HG02623 (cell line): ENCODE data around the gene PKD1L1.

Experiments used
- ATAC-seq: cut with Tn5 transposase; IDR thresholded peaks from one replicate; pipeline ENCODE4 v1.9.1; 2021; ENCODE audit warnings: moderate library complexity; ENCODE audit not compliant: unreplicated experiment

The PKD1L1 gene

DNA sequence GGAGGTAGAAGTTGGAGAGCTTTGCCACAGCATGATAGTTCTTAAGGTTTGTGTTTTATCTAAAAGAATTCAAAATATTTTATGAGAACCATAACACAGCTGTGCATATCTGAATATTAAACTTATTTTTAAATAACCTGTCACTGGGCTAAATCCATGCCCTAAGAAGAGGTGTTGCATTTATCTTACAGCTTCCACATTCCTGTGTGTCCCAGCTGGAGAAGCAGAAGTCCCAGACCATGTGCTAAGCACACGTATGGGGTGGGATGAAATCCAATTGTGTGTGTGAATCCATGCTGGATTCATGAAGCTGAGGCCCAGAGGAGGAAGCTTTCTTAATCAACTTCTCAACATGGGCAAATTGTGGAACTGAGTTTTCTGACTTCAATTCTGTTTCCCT is 121.5 kb downstream of the PKD1L1 start:
- ATAC-seq: no peak

DNA sequence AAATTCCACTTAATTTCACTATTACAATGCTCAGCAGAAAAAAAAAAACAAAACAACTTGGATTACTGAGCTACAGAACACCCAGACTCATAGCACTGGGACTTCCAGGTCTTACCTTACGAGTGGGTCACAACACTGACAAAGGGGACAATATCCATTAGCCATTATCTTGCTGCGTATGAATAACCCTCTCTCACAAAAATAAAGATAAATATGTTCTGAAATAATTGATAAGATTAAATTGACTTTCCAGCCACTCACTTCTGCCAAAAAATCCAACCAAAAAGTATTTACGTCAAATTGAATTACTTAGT is 128.7 kb downstream of the PKD1L1 start:
- no peak for ATAC-seq

DNA sequence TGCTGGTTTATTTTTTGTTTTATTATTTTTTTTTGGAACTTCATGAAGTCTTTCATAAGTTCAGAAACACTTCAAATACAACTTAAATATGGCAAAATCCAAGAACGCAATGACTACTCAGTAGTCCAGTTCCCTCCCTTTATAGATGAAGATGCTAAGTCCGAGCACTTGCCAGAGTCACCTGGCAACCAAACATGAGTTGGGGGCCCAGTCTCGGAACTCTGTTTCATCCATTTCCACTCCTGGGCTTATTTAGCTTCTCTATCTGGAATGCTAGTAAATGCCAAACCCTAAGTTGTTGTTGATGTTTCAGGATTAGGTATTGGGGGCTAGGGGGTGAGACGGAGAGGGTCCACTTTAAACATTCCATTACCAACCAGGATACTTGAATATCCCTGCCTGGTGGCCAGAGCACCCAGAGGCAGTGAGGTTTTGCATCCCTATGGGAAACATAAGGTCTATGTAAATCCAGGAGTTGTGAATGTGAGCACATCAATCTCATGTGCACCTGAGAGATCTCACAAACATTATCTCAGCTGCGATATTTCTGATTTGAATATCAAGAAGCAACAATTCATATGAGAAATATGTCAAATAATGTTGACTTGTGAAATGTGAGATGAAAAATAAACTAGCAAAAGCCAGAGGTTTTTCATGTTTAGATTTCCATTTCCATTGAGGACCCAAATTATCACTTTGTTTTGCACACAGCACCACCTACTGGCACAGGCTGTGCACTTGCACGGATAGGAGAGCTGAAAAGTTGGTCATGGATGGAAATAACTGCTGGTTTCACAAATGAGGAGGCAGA is 129.3 kb downstream of the PKD1L1 start:
- no peak for ATAC-seq

DNA sequence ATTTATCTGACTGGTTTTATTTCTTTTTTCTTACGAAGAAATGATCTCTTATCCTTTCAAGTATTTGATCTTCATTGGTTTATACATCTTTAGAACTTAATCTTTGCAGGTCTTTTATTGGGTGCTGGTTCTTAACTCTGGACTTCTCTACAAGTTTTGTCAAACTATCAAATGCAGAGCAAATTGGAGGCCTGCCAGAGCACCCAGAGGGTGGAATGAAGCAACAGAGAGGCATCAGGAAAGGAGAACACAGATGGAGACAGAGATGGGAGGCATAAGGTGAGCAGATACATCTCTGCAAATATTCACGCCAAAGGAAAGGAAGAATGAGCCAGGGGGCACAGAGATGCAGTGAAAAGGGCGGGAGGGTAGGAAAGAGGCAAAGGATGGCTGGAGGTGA is 130.3 kb downstream of the PKD1L1 start:
- ATAC-seq: no peak

DNA sequence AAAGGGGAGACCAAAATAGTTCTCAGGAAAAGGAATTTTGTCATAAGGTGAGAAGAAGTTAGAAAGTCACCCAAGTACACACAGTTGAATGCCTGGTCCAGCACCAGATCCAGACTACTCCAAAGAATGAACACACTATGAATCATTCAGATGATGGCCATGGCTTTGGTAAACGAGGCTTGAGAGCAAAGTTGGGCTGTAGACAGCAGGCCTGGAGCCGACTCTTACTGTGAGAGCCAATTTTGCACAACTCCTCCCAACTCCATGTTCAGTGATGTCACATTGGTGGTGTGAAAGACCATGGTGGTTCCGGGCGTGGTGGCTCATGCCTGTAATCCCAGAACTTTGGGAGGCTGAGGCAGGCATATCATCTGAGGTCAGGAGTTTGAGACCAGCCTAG is 131.6 kb downstream of the PKD1L1 start:
- no peak for ATAC-seq

DNA sequence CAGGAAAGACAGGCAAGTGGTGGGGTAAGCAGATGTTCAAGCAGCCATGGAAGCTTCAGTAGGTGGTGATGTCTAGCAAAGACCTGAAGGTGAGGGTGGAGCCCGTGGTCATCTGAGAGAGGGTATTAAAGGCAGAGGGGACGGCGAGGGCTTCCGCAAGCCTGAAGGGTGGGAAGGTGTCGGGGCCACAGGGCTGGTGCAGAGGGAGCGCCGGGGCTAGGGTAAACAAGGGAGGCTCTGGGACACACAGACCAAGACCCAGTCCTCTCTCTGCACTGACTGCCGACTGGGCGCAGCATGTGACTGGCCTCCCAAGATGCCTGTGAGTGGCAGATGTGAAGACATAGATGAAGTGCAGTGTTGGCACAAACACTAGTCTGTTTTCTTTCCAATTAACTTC is 132.4 kb downstream of the PKD1L1 start:
- no peak for ATAC-seq

DNA sequence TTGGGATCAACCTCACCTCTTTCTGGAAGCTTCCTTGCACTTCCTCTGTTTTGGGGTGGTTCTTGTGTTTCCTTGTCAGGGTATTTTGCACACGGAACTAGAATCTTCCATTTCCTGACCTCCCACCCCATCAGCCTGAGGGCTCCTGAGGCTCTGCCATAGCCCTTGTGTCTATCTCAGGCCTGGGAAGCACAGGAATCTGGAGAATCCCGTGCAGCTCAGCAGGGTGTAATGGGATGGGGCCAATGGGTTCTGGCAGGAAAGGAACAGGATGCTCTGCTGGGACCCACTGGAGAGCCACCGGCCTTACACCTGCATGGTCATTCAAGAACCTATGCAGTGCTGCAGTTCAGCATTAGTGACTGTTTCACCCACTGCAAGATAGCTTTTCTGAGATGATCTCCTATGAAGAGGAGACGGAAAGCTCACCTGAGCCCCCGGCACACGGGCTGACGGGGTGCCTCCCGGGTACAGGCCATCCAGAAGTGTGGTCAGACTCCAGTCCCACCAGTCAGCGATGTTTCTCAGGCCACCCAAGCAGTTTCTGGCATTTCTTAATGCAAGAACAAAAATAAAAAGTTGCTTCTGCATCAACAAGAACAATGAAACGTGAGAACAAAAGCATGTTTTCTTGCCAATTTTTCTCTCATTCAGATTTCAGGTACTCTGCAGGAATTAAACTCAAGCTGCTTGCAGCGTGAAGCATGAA is 133.2 kb downstream of the PKD1L1 start:
- no peak for ATAC-seq

DNA sequence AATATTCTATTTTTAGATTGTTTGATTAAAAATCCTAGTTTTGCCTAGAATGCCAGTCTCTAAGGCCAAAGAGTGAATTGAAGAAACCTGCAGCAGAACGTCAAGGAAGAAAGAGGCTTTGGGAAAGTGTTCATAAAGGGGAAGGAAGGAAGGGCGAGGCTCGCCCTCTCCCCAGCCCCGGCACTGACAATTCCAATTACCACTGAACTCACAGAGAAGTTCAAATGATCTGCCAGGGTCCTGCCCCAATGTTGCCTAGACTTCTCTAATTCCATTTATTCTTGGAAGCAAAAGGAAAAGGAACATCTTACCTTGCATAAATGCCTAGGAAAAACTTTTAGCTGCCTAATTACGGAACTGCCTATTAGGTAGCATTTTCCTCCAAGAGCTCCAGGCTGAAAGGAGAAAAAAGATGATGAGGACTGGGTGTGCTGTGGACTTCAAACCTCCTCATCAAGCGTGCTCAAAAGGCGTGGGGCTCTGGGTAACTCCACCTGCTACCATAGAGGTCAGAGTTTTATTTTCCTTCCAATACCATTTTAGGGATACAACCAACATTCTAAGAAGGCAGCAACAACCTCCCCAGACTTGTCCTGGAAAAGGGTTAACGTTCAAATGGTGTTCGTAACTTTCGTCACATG is 134.5 kb downstream of the PKD1L1 start:
- no peak for ATAC-seq

DNA sequence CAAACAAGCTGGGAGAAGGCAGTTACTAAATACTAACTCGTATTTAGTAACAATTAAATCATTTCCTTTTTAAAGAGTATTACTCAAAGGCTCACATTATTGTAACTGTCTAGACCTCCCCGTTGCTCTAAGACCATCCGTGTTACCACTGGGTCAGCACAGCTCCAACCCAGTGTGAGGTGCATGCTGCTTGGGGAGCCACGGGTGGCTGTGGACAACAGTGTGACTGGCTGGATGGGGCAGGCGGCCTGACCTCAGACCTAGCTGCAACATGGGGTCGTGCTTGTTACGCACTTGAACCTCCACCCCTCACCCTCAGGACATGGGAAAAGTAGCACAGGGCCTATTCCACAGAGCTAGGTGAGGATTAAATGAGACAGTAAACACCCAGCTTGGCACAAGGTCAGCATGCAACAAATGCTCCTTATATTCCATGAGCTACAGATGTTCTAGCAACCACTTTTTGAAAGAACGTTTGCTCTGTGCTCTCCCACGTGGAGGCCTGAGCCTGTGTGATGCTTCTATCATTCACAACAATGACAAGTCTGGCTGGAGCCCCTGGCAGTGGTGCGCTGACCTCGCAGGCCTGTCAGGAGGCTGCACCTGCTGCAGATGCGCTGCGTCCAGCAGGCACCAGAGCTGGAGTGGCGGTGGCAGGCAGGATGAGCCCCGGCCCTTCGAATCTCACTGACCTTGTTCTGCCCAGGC is 135.7 kb downstream of the PKD1L1 start:
- ATAC-seq: no peak

DNA sequence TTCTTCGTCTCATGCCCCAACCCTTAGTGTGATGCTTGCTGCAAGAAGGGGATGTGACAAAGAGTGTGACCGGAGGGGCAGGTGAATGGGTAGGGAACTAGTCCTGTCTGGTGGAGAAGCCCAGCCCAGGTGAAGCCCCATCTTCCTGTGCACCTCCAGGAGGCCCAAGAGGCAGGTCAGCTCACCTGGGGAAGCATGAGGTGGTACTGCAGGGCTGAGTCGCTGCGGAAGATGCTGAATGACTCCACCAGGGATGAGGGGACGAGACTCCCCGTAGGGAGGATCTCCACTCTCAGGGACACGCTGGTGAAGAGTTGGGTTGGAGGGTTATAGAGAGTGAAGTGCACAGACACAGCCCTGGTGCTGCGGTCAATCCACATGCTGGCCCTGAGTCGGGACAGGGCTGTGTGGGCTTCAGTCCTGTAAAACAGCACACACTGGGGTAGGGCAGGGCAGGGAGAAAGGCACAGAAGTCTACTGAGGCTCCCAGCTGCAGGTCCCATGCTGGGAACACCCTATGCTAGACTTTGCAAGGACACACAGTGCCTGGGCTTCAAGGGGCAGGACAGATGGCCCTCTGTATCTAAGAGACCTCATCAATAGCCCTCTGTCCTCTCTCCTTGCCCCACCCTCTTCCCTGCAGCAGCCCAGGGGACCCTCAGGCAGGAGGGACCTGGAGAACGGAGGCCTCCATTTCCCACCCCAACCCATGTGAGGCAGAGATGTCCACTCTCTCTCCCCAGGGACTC is 136.5 kb downstream of the PKD1L1 start:
- no peak for ATAC-seq

DNA sequence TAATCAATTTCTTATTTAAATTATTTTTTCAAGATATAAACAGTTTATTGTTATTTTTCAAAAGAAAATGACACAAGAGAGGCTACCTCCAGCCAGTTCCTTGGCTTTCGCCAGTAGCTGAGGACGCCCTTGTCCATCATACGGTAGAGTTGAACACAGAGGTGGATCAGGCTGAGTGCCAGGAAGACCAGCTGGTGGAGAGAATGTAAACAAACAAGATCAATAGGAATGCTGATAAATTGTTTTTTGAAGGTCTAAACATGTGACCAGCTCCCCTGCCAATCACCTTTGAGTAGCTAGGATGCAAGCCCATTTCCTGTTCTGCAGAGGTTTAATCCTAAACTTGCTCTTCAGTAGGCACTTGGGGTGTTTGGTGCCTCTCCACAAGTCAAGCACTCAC is 138.9 kb downstream of the PKD1L1 start:
- ATAC-seq: no peak

DNA sequence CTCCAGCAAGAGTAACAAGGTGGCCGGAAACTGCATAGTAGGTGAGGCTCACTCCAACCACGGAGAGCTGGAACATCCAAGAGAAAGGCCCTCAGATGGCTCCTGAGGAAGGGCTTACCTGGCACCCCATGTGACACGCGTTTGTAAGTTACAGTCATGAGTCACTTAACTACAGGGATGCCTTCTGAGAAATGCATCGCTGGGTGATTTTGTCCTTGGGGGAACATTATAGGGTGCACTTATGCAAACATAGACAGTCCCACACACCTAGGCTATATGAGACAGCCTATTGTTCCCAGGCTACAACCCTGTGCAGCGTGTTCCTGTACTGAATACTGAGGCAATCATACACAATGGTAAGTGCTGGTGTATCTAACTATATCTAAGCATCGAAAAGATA is 139.9 kb downstream of the PKD1L1 start:
- ATAC-seq: no peak

DNA sequence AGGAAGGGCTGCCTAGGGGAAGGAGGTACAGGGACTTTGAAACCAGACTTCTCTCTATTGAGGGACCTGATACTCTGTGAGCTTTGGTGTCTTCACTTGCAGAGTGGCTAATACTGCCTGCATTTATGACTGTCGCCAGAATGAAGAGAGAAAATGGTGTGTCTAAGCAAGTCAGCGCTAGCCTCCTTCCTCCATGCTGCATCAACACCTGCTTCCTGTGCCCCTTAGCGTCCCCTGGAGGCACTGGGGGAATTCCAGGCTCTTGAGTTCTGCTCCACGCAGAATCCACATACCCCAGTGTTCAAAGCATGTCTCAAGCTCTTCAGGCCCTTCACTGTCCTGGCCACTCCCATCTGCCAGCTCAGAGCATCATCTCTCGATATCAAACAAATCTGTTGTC is 140.5 kb downstream of the PKD1L1 start:
- no peak for ATAC-seq

DNA sequence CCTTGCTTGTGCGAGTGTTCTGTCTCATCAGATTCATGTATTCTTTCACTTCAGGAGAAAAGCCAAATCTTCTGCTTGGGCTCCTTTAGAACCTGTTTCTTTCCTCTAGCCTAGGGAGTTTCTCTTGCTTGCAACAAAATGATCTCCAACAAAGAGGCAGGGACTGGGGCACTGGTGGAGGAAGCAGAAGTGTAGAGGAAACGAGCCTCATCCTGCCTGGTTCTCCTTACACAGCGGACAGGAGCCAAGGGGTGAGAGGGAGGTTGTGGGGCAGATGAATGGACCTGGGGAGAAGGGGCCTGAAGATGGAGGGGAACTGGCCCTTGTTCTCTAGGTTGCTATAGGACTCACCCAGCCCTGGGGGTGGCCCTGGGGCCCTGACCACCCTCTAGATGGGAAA is 141.1 kb downstream of the PKD1L1 start:
- no peak for ATAC-seq

DNA sequence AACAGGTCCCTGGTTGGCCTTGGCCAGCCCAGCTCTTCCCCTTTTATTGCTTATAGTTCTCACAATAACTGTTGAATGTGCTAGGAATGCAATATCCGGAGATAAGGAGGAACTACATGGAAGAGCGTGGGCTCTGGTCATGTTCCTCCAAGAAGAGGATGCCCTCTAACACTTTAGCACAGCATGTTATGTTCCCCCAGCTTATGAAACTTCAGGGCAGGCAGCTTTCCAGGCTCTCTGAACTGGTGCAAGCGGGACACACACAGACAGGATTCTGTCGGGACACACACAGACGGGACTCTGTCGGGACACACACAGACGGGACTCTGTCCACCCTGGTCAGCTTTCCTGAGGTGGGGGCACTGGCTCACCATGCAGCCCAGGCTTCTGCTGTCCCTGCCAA is 141.6 kb downstream of the PKD1L1 start:
- ATAC-seq: no peak

DNA sequence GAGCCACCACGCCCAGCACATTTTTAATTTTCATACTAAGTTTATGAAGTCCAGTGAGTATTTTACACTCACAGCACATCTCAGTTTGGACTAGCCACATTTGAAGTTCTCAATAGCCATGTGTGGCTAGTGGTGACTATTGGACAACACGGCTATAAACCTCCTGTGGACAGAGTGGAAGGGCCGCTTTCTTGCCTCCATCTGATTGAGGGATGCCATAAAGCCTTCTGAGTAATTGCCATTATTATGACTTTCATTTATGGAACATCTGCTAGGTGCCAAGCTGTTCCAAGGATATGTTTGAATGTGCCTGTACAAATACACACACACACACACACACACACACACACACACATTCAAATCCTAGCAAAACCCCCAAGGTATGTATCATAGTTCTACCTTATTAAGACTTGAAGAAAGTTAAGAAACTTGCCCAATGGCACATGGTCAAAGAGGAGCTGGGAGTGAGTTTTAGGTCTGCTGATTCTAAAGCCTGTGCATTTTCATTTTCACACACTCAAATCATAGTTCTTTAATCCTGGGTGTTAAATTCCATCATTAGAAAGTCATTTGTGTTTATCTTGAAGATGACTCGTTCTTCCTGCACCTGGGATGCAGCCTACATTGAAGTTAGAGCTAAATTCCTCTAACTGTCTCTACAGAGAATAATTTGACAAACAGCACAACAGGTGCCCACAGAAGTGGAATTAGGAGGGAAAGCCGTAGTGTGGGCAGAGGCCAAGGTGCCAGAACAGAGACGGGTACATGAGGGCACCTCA is 143.3 kb downstream of the PKD1L1 start:
- ATAC-seq: no peak

DNA sequence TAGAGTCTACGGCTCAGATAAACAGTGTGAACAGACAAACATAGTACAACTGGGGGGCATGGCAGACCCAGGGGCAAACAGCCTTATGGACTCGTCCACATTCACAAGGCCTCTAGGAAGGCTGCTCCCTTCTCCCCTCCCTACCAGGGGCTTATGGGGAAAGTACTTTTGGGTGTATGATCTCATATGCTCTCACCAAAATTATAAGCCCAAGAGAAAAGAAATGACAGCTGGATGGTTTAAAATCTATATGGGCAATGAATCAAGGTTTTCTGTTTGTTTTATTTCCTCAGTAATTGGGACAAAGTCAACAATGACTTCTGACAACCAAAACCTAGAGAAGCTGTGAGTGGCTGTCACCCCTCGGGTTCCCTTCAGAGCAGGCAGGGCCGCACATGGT is 144.4 kb downstream of the PKD1L1 start:
- no peak for ATAC-seq

DNA sequence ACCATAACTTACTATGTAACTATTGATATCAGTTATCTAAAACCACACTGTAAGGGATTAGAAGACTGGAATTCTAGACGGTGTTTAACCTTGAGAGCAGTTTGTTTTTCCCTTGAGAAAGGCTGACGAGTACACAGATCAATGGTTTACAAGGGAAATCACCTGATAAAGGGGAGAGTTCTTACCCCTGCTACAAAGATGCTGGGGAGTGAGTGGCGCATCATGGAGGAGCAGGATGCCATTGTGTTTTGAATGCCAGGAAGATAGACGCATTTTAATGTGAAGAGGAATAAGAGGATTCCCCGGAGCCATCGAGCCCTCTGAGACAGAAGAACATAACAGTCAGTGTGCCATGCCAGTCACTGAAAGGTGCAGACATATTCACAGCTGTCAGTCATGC is 145.2 kb downstream of the PKD1L1 start:
- ATAC-seq: no peak

DNA sequence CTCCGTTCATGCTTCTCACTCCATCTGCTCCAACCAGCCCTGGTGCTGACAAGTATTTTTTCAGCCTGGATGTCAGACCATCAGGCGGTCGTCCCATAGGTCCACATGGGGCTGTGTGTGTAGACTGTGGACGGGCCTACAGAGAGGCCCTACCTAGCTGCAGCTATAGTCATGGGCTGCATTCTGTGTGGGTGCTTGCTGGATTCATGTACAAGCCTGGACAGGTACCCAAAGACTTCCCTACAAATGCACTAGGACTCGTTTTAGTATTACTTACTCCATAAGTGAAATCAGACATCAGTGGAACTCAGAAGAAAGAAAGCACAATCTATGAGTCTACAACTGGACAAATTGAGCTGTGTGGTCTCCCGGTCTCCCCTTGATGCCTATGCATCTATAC is 146.8 kb downstream of the PKD1L1 start:
- ATAC-seq: no peak

DNA sequence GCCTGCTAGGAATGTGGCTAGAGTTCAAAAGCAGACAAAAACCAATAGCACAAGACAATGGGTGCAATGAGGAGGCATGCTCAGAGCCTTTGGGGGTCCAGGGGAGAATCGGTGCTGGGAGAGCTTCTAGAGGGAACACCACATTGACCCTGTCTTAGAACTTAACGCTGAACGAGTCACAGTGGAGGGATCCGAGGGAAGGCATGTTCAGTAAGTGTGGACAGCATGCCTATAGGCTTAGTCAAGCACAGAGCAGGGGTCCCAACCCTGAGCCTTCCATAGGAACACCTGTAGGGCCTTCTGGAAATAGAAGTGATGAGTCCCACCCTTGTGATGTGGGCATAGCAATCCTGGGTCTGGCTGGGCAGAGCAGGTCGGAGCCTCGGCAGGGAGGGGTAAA is 148.7 kb downstream of the PKD1L1 start:
- no peak for ATAC-seq
